Peyer's patch (tissue), 4 donors: ENCODE results near the gene BACH2.

Experiments
- CTCF ChIP-seq, 6 experiments: fragments of 450-650 bp in 4 of 6; fragments of 200-600 bp in 2 of 6; sonication (generic) in 1 of 6; IDR thresholded peaks; one replicate each; pipeline ENCODE4 v1.5.1; 2017 to 2019; ENCODE audit warnings: antibody characterized with exemption in 6 of 6, mild to moderate bottlenecking in 3 of 6, moderate library complexity in 1 of 6
- POLR2A ChIP-seq, 2 donors: fragments of 450-650 bp; IDR thresholded peaks; one replicate each; pipeline ENCODE4 v1.5.1; 2017; ENCODE audit warnings: antibody characterized with exemption in 2 of 2, mild to moderate bottlenecking in 2 of 2, moderate library complexity in 2 of 2

- TF ChIP-seq CTCF (IDR thresholded peaks at IDR 0.05) (no peak), POLR2A (IDR thresholded peaks at IDR 0.05) (no peak)
Observed at GRCh38 chr6:89993411-89993810, 303.2 kb downstream of the BACH2 start.
